Measurements from ENCODE around the gene CCNY.

DNA sequence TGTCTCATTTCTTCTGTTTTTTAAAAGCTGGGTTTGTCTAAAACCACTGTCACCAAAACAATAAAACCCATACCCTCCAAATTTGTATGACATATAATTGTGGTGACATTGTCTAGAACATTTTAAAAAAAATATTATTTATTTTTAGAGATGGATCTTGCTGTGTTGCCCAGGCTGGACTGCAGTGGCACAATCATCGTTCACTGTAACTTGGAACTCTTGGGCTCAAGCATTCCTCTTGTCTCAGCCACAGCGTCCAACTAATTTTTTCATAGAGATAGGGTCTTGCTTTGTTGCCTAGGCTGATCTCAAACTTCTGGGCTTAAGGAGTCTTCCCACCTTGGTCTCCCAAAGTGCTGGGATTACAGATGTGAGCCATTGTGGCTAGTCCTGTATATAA lies 116.5 kb downstream of the CCNY start:
- TF ChIP-seq, protein P1, sequence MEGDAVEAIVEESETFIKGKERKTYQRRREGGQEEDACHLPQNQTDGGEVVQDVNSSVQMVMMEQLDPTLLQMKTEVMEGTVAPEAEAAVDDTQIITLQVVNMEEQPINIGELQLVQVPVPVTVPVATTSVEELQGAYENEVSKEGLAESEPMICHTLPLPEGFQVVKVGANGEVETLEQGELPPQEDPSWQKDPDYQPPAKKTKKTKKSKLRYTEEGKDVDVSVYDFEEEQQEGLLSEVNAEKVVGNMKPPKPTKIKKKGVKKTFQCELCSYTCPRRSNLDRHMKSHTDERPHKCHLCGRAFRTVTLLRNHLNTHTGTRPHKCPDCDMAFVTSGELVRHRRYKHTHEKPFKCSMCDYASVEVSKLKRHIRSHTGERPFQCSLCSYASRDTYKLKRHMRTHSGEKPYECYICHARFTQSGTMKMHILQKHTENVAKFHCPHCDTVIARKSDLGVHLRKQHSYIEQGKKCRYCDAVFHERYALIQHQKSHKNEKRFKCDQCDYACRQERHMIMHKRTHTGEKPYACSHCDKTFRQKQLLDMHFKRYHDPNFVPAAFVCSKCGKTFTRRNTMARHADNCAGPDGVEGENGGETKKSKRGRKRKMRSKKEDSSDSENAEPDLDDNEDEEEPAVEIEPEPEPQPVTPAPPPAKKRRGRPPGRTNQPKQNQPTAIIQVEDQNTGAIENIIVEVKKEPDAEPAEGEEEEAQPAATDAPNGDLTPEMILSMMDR (conservative IDR thresholded peaks at IDR 0.05; ENCODE audit: low read depth, low read length), result no peak
- no peak for TF ChIP-seq RCOR1 (IDR thresholded peaks at IDR 0.05; ENCODE audit: insufficient replicate concordance, low read length)
- no peak for TF ChIP-seq SMC3 (IDR thresholded peaks at IDR 0.05; ENCODE audit: low read depth, low read length)
- no peak for TF ChIP-seq CEBPB (IDR thresholded peaks at IDR 0.05; ENCODE audit: low read depth, low read length)
- TF ChIP-seq MAFK (IDR thresholded peaks at IDR 0.05; ENCODE audit: low read depth, low read length), result no peak
- TF ChIP-seq, protein P2, sequence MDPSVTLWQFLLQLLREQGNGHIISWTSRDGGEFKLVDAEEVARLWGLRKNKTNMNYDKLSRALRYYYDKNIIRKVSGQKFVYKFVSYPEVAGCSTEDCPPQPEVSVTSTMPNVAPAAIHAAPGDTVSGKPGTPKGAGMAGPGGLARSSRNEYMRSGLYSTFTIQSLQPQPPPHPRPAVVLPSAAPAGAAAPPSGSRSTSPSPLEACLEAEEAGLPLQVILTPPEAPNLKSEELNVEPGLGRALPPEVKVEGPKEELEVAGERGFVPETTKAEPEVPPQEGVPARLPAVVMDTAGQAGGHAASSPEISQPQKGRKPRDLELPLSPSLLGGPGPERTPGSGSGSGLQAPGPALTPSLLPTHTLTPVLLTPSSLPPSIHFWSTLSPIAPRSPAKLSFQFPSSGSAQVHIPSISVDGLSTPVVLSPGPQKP (IDR thresholded peaks at IDR 0.05; ENCODE audit: borderline replicate concordance, low read depth, low read length), result no peak
- no peak for TF ChIP-seq POLR2A (IDR thresholded peaks at IDR 0.05; ENCODE audit: low read depth, low read length)
- no peak for TF ChIP-seq FOS (IDR thresholded peaks at IDR 0.05; ENCODE audit: low read depth, low read length)
- TF ChIP-seq CHD1 (IDR thresholded peaks at IDR 0.05; ENCODE audit: low read depth, low read length), result no peak
- no peak for TF ChIP-seq NFE2L2 (IDR thresholded peaks at IDR 0.05; ENCODE audit: low read depth, low read length)
- TF ChIP-seq MAZ (IDR thresholded peaks at IDR 0.05; ENCODE audit: borderline replicate concordance, low read depth, low read length), result no peak
- TF ChIP-seq, protein P3, sequence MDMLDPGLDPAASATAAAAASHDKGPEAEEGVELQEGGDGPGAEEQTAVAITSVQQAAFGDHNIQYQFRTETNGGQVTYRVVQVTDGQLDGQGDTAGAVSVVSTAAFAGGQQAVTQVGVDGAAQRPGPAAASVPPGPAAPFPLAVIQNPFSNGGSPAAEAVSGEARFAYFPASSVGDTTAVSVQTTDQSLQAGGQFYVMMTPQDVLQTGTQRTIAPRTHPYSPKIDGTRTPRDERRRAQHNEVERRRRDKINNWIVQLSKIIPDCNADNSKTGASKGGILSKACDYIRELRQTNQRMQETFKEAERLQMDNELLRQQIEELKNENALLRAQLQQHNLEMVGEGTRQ (IDR thresholded peaks at IDR 0.05; ENCODE audit: low read depth, low read length), result no peak
- no peak for TF ChIP-seq RAD21 (IDR thresholded peaks at IDR 0.05; ENCODE audit: low read length)
- TF ChIP-seq BHLHE40 (IDR thresholded peaks at IDR 0.05; ENCODE audit: low read depth, low read length), result no peak
